Breast epithelium (tissue), 3 donors: Measurements from ENCODE around the gene LGALS7.

Experiments
- POLR2A ChIP-seq: fragments of 450-650 bp; IDR thresholded peaks from one replicate; pipeline ENCODE4 v1.6.1; 2016; ENCODE audit warnings: antibody characterized with exemption, mild to moderate bottlenecking, moderate library complexity
- TF ChIP-seq, protein P1 (sequence below), 3 donors: fragments of 450-650 bp; IDR thresholded peaks; one replicate each; pipeline ENCODE4 v1.5.1; 2016 to 2017; ENCODE audit warnings: antibody characterized with exemption in 3 of 3, mild to moderate bottlenecking in 3 of 3, moderate library complexity in 3 of 3

DNA sequence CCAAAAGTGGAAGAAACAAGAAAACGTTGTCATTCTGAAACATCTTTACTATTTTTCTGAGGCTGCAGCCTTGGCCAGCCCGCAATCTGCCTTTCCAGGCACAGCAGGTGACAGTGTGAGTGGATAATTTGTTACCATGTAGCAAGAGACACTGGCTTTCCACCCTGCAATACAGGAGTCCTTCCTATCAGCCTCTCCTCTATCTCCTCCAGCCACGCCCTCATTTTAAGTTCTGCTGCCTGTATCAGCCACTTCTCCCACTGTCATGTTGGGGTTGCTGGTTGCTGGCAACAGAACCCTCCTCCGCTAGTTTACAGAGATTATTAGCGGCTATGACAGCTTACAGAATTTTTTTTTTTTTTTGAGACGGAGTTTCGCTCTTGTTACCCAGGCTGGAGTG, 7.7 kb upstream of the LGALS7 start:
- TF ChIP-seq, protein P1, sequence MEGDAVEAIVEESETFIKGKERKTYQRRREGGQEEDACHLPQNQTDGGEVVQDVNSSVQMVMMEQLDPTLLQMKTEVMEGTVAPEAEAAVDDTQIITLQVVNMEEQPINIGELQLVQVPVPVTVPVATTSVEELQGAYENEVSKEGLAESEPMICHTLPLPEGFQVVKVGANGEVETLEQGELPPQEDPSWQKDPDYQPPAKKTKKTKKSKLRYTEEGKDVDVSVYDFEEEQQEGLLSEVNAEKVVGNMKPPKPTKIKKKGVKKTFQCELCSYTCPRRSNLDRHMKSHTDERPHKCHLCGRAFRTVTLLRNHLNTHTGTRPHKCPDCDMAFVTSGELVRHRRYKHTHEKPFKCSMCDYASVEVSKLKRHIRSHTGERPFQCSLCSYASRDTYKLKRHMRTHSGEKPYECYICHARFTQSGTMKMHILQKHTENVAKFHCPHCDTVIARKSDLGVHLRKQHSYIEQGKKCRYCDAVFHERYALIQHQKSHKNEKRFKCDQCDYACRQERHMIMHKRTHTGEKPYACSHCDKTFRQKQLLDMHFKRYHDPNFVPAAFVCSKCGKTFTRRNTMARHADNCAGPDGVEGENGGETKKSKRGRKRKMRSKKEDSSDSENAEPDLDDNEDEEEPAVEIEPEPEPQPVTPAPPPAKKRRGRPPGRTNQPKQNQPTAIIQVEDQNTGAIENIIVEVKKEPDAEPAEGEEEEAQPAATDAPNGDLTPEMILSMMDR (IDR thresholded peaks at IDR 0.05), result no peak
- no peak for TF ChIP-seq POLR2A
